HepG2 (cell line): Measurements from ENCODE around the gene VKORC1. TPM values are rescaled to one million over a fixed set of nuclear protein-coding genes. Genes with fewer than 3 reads are reported as not detected.

Experiments used
- EZH2 ChIP-seq: conservative IDR thresholded peaks from 2 replicates; pipeline ENCODE4 v1.6.1; 2012; ENCODE audit warnings: mild to moderate bottlenecking, low read depth, low read length, moderate library complexity
- HIVEP1 ChIP-seq: sonication (generic); formaldehyde crosslinking; IDR thresholded peaks from 2 replicates; pipeline ENCODE4 v1.4.0; 2020; ENCODE audit warnings: mild to moderate bottlenecking, missing genetic modification reagents
- NFKB2 ChIP-seq: sonication (generic); formaldehyde crosslinking; IDR thresholded peaks from 2 replicates; pipeline ENCODE4 v1.4.0; 2020; ENCODE audit warnings: missing genetic modification reagents, borderline replicate concordance
- ZNF615 ChIP-seq: sonication (generic); formaldehyde crosslinking; IDR thresholded peaks from 2 replicates; pipeline ENCODE4 v1.5.0; 2020; ENCODE audit warnings: mild to moderate bottlenecking, missing genetic modification reagents, borderline replicate concordance
- ZNF83 ChIP-seq: sonication (generic); formaldehyde crosslinking; IDR thresholded peaks from 2 replicates; pipeline ENCODE4 v1.4.0; 2020; ENCODE audit warnings: missing genetic modification reagents, mild to moderate bottlenecking, borderline replicate concordance
- polyA plus RNA-seq, 8 experiments: library from polyadenylated mRNA; depleted of rRNA in 3 of 8; stranded (reverse) in 7 of 8; unstranded in 1 of 8; fragments of >200 nt; fragmentation: Illumina TruSeq in 4 of 8; extraction: Trizol in 4 of 8; gene quantifications; 2 replicates each; pipeline versions ENCODE4 v1.2.1 to v1.2.3, GENCODE V29; 2011 to 2016; ENCODE audit warnings: low read depth in 4 of 8, missing spikeins in 1 of 8, mixed read lengths in 1 of 8; ENCODE audit not compliant: insufficient read depth in 1 of 8
- total RNA-seq, 5 experiments: library from RNA; depleted of rRNA; stranded (reverse); fragments of >200 nt; fragmentation: Illumina TruSeq; extraction: Trizol; gene quantifications; 2 replicates each; pipeline ENCODE4 v1.2.3, GENCODE V29; 2016; ENCODE audit warnings: low read depth in 1 of 5
- TF ChIP-seq, protein P1 (sequence below): sonication (generic); formaldehyde crosslinking; IDR thresholded peaks from 2 replicates; pipeline ENCODE4 v1.8.1; 2022; ENCODE audit warnings: low read depth, mild to moderate bottlenecking, missing genetic modification reagents
- TF ChIP-seq, protein P2 (sequence below): sonication (generic); formaldehyde crosslinking; IDR thresholded peaks from 2 replicates; pipeline ENCODE4 v1.4.0; 2020; ENCODE audit warnings: missing genetic modification reagents
- TF ChIP-seq, protein P3 (sequence below): sonication (generic); formaldehyde crosslinking; IDR thresholded peaks from 2 replicates; pipeline ENCODE4 v1.4.0; 2020; ENCODE audit warnings: missing genetic modification reagents, borderline replicate concordance
- TF ChIP-seq, protein P4 (sequence below): sonication (generic); formaldehyde crosslinking; IDR thresholded peaks from 2 replicates; pipeline ENCODE4 v1.5.1; 2020; ENCODE audit warnings: missing genetic modification reagents, mild to moderate bottlenecking, borderline replicate concordance
- TF ChIP-seq, protein P5 (sequence below): sonication (generic); formaldehyde crosslinking; IDR thresholded peaks from 2 replicates; pipeline ENCODE4 v1.4.0; 2020; ENCODE audit warnings: missing genetic modification reagents

The VKORC1 gene
- total and polyA plus RNA-seq, 2 of the 13 experiments (the other 11 are each of a cell fraction or from before 2014, with no cell fraction given), result 141 to 615 TPM

DNA sequence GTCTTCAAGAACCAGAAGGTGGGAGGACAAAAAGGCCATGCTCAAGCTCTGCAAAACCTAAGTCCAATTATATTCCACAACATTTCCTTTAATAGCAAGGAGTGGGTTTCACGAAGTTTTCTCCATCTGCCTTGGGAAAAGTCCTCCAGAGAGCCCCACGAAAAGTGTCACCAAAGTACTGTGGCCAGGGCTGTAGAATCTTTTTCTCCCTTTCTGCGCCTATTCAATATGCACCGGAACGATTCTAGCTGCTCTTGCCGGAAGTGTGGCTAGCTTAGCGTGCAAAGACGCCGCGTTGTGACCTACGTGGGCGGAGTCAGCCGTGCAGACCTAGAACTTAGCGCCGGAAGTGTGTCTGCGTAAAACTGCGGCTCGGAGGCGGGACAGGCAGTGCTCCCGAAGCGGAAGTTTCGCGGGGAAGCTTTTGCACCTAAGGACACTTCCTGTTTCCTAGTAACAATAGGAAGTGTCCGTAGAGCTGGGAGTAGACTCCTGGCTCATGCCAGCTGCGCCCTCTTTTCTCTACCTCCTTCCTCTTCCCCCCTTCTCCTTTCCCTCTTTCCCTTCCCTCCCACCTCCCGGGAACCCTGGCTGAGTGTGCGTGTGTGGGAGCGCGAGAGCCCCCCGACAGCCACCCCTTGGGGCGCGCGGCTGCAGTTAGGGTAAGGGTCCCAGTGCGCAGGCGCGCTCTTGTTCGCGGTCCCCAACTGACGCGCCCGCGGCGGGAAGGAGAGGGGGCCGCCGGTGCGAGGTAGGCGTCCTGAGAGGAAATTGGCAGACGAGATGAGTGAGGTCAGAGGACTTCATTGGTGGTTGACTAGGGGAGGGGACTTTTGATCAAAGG lies 20.4 kb downstream of the VKORC1 start, which contains the start of the genes ZNF646 and ZNF668 (continued):
- TF ChIP-seq, protein P1, sequence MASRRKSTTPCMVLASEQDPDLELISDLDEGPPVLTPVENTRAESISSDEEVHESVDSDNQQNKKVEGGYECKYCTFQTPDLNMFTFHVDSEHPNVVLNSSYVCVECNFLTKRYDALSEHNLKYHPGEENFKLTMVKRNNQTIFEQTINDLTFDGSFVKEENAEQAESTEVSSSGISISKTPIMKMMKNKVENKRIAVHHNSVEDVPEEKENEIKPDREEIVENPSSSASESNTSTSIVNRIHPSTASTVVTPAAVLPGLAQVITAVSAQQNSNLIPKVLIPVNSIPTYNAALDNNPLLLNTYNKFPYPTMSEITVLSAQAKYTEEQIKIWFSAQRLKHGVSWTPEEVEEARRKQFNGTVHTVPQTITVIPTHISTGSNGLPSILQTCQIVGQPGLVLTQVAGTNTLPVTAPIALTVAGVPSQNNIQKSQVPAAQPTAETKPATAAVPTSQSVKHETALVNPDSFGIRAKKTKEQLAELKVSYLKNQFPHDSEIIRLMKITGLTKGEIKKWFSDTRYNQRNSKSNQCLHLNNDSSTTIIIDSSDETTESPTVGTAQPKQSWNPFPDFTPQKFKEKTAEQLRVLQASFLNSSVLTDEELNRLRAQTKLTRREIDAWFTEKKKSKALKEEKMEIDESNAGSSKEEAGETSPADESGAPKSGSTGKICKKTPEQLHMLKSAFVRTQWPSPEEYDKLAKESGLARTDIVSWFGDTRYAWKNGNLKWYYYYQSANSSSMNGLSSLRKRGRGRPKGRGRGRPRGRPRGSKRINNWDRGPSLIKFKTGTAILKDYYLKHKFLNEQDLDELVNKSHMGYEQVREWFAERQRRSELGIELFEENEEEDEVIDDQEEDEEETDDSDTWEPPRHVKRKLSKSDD (CRISPR knock-in tag), result peak; percentile 39; the same call in 1 of the 2 replicates
- TF ChIP-seq, protein P2, sequence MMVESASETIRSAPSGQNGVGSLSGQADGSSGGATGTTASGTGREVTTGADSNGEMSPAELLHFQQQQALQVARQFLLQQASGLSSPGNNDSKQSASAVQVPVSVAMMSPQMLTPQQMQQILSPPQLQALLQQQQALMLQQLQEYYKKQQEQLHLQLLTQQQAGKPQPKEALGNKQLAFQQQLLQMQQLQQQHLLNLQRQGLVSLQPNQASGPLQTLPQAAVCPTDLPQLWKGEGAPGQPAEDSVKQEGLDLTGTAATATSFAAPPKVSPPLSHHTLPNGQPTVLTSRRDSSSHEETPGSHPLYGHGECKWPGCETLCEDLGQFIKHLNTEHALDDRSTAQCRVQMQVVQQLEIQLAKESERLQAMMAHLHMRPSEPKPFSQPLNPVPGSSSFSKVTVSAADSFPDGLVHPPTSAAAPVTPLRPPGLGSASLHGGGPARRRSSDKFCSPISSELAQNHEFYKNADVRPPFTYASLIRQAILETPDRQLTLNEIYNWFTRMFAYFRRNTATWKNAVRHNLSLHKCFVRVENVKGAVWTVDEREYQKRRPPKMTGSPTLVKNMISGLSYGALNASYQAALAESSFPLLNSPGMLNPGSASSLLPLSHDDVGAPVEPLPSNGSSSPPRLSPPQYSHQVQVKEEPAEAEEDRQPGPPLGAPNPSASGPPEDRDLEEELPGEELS (CRISPR knock-in tag), result peak; percentile 72
- TF ChIP-seq NFKB2 (CRISPR knock-in tag) (peak; percentile 67; the same call in 1 of the 2 replicates), ZNF83 (CRISPR knock-in tag) (peak; percentile 63; the same call in 1 of the 2 replicates), HIVEP1 (CRISPR knock-in tag) (peak; percentile 82), EZH2 (no peak), ZNF615 (no peak; the same call in 1 of the 2 replicates)
- TF ChIP-seq, protein P3, sequence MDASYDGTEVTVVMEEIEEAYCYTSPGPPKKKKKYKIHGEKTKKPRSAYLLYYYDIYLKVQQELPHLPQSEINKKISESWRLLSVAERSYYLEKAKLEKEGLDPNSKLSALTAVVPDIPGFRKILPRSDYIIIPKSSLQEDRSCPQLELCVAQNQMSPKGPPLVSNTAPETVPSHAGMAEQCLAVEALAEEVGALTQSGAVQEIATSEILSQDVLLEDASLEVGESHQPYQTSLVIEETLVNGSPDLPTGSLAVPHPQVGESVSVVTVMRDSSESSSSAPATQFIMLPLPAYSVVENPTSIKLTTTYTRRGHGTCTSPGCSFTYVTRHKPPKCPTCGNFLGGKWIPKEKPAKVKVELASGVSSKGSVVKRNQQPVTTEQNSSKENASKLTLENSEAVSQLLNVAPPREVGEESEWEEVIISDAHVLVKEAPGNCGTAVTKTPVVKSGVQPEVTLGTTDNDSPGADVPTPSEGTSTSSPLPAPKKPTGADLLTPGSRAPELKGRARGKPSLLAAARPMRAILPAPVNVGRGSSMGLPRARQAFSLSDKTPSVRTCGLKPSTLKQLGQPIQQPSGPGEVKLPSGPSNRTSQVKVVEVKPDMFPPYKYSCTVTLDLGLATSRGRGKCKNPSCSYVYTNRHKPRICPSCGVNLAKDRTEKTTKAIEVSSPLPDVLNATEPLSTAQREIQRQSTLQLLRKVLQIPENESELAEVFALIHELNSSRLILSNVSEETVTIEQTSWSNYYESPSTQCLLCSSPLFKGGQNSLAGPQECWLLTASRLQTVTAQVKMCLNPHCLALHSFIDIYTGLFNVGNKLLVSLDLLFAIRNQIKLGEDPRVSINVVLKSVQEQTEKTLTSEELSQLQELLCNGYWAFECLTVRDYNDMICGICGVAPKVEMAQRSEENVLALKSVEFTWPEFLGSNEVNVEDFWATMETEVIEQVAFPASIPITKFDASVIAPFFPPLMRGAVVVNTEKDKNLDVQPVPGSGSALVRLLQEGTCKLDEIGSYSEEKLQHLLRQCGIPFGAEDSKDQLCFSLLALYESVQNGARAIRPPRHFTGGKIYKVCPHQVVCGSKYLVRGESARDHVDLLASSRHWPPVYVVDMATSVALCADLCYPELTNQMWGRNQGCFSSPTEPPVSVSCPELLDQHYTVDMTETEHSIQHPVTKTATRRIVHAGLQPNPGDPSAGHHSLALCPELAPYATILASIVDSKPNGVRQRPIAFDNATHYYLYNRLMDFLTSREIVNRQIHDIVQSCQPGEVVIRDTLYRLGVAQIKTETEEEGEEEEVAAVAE (CRISPR knock-in tag), result 0 out of 2 replicates have a peak, but pooled peaks have one; percentile 73
- TF ChIP-seq, protein P4, sequence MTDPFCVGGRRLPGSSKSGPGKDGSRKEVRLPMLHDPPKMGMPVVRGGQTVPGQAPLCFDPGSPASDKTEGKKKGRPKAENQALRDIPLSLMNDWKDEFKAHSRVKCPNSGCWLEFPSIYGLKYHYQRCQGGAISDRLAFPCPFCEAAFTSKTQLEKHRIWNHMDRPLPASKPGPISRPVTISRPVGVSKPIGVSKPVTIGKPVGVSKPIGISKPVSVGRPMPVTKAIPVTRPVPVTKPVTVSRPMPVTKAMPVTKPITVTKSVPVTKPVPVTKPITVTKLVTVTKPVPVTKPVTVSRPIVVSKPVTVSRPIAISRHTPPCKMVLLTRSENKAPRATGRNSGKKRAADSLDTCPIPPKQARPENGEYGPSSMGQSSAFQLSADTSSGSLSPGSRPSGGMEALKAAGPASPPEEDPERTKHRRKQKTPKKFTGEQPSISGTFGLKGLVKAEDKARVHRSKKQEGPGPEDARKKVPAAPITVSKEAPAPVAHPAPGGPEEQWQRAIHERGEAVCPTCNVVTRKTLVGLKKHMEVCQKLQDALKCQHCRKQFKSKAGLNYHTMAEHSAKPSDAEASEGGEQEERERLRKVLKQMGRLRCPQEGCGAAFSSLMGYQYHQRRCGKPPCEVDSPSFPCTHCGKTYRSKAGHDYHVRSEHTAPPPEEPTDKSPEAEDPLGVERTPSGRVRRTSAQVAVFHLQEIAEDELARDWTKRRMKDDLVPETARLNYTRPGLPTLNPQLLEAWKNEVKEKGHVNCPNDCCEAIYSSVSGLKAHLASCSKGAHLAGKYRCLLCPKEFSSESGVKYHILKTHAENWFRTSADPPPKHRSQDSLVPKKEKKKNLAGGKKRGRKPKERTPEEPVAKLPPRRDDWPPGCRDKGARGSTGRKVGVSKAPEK (CRISPR knock-in tag), result no peak; the same call in 1 of the 2 replicates
- TF ChIP-seq, protein P5, sequence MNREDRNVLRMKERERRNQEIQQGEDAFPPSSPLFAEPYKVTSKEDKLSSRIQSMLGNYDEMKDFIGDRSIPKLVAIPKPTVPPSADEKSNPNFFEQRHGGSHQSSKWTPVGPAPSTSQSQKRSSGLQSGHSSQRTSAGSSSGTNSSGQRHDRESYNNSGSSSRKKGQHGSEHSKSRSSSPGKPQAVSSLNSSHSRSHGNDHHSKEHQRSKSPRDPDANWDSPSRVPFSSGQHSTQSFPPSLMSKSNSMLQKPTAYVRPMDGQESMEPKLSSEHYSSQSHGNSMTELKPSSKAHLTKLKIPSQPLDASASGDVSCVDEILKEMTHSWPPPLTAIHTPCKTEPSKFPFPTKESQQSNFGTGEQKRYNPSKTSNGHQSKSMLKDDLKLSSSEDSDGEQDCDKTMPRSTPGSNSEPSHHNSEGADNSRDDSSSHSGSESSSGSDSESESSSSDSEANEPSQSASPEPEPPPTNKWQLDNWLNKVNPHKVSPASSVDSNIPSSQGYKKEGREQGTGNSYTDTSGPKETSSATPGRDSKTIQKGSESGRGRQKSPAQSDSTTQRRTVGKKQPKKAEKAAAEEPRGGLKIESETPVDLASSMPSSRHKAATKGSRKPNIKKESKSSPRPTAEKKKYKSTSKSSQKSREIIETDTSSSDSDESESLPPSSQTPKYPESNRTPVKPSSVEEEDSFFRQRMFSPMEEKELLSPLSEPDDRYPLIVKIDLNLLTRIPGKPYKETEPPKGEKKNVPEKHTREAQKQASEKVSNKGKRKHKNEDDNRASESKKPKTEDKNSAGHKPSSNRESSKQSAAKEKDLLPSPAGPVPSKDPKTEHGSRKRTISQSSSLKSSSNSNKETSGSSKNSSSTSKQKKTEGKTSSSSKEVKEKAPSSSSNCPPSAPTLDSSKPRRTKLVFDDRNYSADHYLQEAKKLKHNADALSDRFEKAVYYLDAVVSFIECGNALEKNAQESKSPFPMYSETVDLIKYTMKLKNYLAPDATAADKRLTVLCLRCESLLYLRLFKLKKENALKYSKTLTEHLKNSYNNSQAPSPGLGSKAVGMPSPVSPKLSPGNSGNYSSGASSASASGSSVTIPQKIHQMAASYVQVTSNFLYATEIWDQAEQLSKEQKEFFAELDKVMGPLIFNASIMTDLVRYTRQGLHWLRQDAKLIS (CRISPR knock-in tag), result no peak; the same call in none of the 2 replicates
